Esophagus squamous epithelium (tissue), 4 donors: Measurements from ENCODE around the gene GAS7.

Experiments
- POLR2A ChIP-seq, 4 donors: fragments of 450-650 bp; IDR thresholded peaks; one replicate each; pipeline ENCODE4 v1.6.1; 2017; ENCODE audit warnings: antibody characterized with exemption in 4 of 4, mild to moderate bottlenecking in 4 of 4, moderate library complexity in 3 of 4
- TF ChIP-seq, protein P1 (sequence below), 6 experiments: fragments of 450-650 bp in 4 of 6; fragments of 200-600 bp in 2 of 6; sonication (generic) in 2 of 6; IDR thresholded peaks; one replicate each; pipeline ENCODE4 v1.5.1; 2016 to 2019; ENCODE audit warnings: antibody characterized with exemption in 6 of 6, mild to moderate bottlenecking in 4 of 6, moderate library complexity in 4 of 6

DNA sequence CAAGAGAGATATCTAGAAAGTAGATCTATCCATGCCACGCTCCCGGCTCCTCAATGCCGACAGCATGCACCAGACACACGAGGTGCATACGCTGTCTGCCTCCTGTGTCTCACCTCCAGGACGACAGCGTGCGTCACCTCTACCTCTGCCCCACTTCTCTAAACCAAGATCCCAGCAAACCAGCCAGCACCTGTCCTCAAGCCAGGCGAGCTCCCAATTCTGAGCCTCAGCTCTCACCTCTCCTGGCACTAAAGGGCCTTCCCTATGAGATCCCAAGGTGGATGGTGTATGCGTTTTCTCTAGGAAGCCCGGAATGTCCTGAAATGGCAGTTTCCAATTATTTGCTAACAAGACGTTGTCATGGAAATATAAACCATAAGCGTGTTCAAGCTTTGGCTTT lies 257.1 kb downstream of the GAS7 start:
- TF ChIP-seq POLR2A (IDR thresholded peaks at IDR 0.05), result no peak
- TF ChIP-seq, protein P1, sequence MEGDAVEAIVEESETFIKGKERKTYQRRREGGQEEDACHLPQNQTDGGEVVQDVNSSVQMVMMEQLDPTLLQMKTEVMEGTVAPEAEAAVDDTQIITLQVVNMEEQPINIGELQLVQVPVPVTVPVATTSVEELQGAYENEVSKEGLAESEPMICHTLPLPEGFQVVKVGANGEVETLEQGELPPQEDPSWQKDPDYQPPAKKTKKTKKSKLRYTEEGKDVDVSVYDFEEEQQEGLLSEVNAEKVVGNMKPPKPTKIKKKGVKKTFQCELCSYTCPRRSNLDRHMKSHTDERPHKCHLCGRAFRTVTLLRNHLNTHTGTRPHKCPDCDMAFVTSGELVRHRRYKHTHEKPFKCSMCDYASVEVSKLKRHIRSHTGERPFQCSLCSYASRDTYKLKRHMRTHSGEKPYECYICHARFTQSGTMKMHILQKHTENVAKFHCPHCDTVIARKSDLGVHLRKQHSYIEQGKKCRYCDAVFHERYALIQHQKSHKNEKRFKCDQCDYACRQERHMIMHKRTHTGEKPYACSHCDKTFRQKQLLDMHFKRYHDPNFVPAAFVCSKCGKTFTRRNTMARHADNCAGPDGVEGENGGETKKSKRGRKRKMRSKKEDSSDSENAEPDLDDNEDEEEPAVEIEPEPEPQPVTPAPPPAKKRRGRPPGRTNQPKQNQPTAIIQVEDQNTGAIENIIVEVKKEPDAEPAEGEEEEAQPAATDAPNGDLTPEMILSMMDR (IDR thresholded peaks at IDR 0.05), result no peak
